Tibial nerve (tissue), 4 donors: ENCODE measurements around the gene GGACT. TPM values are rescaled to one million over a fixed set of nuclear protein-coding genes. Genes with fewer than 3 reads are reported as not detected.

Experiments
- DNase-seq, 2 donors: peaks; one replicate each; pipeline ENCODE4 v3.0.0-alpha.2; 2019; ENCODE audit warnings: low spot score in 2 of 2
- H3K27ac ChIP-seq, 4 donors: fragments of 200-600 bp; sonication (generic) in 3 of 4; one replicate each; pipeline ENCODE4 v1.5.1; 2017 to 2019; ENCODE audit warnings: mild to moderate bottlenecking in 1 of 4
- H3K27me3 ChIP-seq, 2 donors: fragments of 200-600 bp; sonication (generic) in 1 of 2; one replicate each; pipeline versions ENCODE4 v1.5.1 to v1.6.0; 2017 to 2019
- H3K36me3 ChIP-seq, 3 donors: fragments of 200-600 bp; sonication (generic); one replicate each; pipeline ENCODE4 v1.5.1; 2018 to 2019
- H3K4me1 ChIP-seq, 4 donors: fragments of 200-600 bp; sonication (generic) in 3 of 4; one replicate each; pipeline ENCODE4 v1.5.1; 2017 to 2019
- H3K4me3 ChIP-seq, 4 donors: fragments of 200-600 bp; sonication (generic) in 3 of 4; one replicate each; pipeline ENCODE4 v1.5.1; 2017 to 2019; ENCODE audit warnings: mild to moderate bottlenecking in 1 of 4, moderate library complexity in 1 of 4
- H3K9me3 ChIP-seq, 4 donors: fragments of 200-600 bp; sonication (generic) in 3 of 4; one replicate each; pipeline ENCODE4 v1.5.1; 2017 to 2019
- CTCF ChIP-seq, 5 experiments: fragments of 200-600 bp in 3 of 5; fragments of 450-650 bp in 2 of 5; sonication (generic) in 3 of 5; IDR thresholded peaks; one replicate each; pipeline ENCODE4 v1.5.1; 2016 to 2019; ENCODE audit warnings: antibody characterized with exemption in 5 of 5, mild to moderate bottlenecking in 3 of 5, moderate library complexity in 2 of 5
- EP300 ChIP-seq, 2 donors: sonication (generic); formaldehyde crosslinking; IDR thresholded peaks; one replicate each; pipeline ENCODE4 v1.6.1; 2017; ENCODE audit warnings: antibody characterized with exemption in 2 of 2, mild to moderate bottlenecking in 1 of 2
- POLR2A ChIP-seq, 2 donors: fragments of 450-650 bp; IDR thresholded peaks; one replicate each; pipeline ENCODE4 v1.6.1; 2017; ENCODE audit warnings: antibody characterized with exemption in 2 of 2, mild to moderate bottlenecking in 2 of 2, moderate library complexity in 2 of 2
- WGBS, 2 donors: methylation state at CpG; one replicate each; pipeline ENCODE4 v1.1.5; 2018; 5-methylcytosine and 5-hydroxymethylcytosine counted together
- total RNA-seq, 4 donors: library from RNA; depleted of rRNA; stranded (reverse); fragments of >200 nt; gene quantifications; one replicate each; pipeline ENCODE4 v1.1.0, GENCODE V29; 2016

The GGACT gene
- total RNA-seq, 4 donors from 2014 or later: 2.4 to 5.2 (median 3.9) TPM

- no peak for DNase-seq
- Histone ChIP-seq H3K4me1 (peaks cover 0 to 7% (median 1%) of the 10 kb centered on the region in 4 donors), H3K27me3 (no peaks in the 10 kb centered on the region), H3K9me3 (no peaks in the 10 kb centered on the region), H3K27ac (no peak overlapping the region), H3K4me3 (no peak overlapping the region), H3K36me3 (peaks cover 0 to 47% (median 4%) of the 10 kb centered on the region in 3 donors)
- no peak for TF ChIP-seq CTCF (IDR thresholded peaks at IDR 0.05)
- no peak for TF ChIP-seq EP300 (IDR thresholded peaks at IDR 0.05)
- TF ChIP-seq POLR2A (IDR thresholded peaks at IDR 0.05): no peak
- 64 to 65% methylated on average over 6 of the region's 6 CpGs for WGBS, 2 donors
Observed at GRCh38 chr13:100608906-100609305, 20.3 kb upstream of the GGACT start.

GRCh38 chr13:100608489-100608888, 19.9 kb upstream of the GGACT start:
- 59 to 61% methylated on average over 3 of the region's 3 CpGs for WGBS, 2 donors
- no peak overlapping the region for H3K27ac ChIP-seq
- peaks cover 0 to 7% (median 2%) of the 10 kb centered on the region in 4 donors for H3K4me1 ChIP-seq
- no peaks in the 10 kb centered on the region for H3K27me3 ChIP-seq
- no peak for DNase-seq
- peaks cover 0 to 46% (median 4%) of the 10 kb centered on the region in 3 donors for H3K36me3 ChIP-seq
- TF ChIP-seq EP300 (IDR thresholded peaks at IDR 0.05): no peak
- no peak for TF ChIP-seq POLR2A (IDR thresholded peaks at IDR 0.05)
- TF ChIP-seq CTCF (IDR thresholded peaks at IDR 0.05): no peak
- no peak overlapping the region for H3K4me3 ChIP-seq
- H3K9me3 ChIP-seq: no peaks in the 10 kb centered on the region

- WGBS, 2 donors: 55 to 65% methylated on average over 5 of the region's 5 CpGs
- no peak for DNase-seq
- Histone ChIP-seq H3K27ac (no peak overlapping the region), H3K9me3 (no peaks in the 10 kb centered on the region), H3K27me3 (no peaks in the 10 kb centered on the region), H3K4me3 (no peak overlapping the region), H3K4me1 (peaks cover 0 to 12% (median 3%) of the 10 kb centered on the region in 4 donors), H3K36me3 (peaks cover 0 to 18% (median 4%) of the 10 kb centered on the region in 3 donors)
- TF ChIP-seq CTCF (IDR thresholded peaks at IDR 0.05) (no peak), EP300 (IDR thresholded peaks at IDR 0.05) (no peak), POLR2A (IDR thresholded peaks at IDR 0.05) (no peak)
Observed at GRCh38 chr13:100604918-100605710, 16.5 kb upstream of the GGACT start.

GRCh38 chr13:100602493-100603111, 14.0 kb upstream of the GGACT start:
- H3K36me3 ChIP-seq: peaks cover 0 to 13% (median 4%) of the 10 kb centered on the region in 3 donors
- TF ChIP-seq EP300 (IDR thresholded peaks at IDR 0.05) (no peak), POLR2A (IDR thresholded peaks at IDR 0.05) (no peak), CTCF (IDR thresholded peaks at IDR 0.05) (no peak)
- peak overlapping the region in 2 of 4 donors; percentile 11 to 25 for H3K27ac ChIP-seq
- peaks cover 0 to 12% (median 0%) of the 10 kb centered on the region in 4 donors for H3K4me1 ChIP-seq
- H3K4me3 ChIP-seq: no peak overlapping the region
- no peaks in the 10 kb centered on the region for H3K9me3 ChIP-seq
- WGBS, 2 donors: 47 to 49% methylated on average over 8 of the region's 8 CpGs
- DNase-seq: no peak
- H3K27me3 ChIP-seq: no peaks in the 10 kb centered on the region

GRCh38 chr13:100601716-100602115, 13.1 kb upstream of the GGACT start:
- no peaks in the 10 kb centered on the region for H3K9me3 ChIP-seq
- 95 to 96% methylated on average over 7 of the region's 7 CpGs for WGBS, 2 donors
- TF ChIP-seq POLR2A (IDR thresholded peaks at IDR 0.05) (no peak), CTCF (IDR thresholded peaks at IDR 0.05) (no peak), EP300 (IDR thresholded peaks at IDR 0.05) (no peak)
- no peak overlapping the region for H3K27ac ChIP-seq
- H3K4me1 ChIP-seq: peaks cover 0 to 12% (median 0%) of the 10 kb centered on the region in 4 donors
- H3K36me3 ChIP-seq: peaks cover 0 to 6% (median 4%) of the 10 kb centered on the region in 3 donors
- H3K4me3 ChIP-seq: no peak overlapping the region
- H3K27me3 ChIP-seq: no peaks in the 10 kb centered on the region
- DNase-seq: no peak
